CD4-positive, alpha-beta memory T cell (primary cell): Measurements from ENCODE around the gene SPACA7. TPM values are rescaled to one million over a fixed set of nuclear protein-coding genes. Genes with fewer than 3 reads are reported as not detected.
"Not testable (repeated sequence)": the region's sequence is repeated elsewhere in the genome, so short reads cannot be mapped to it uniquely, and the experiment has no call there.

ENCODE experiments used
- CTCF ChIA-PET: fragments of 350-600 bp; sonication (Branson Sonifier 250); formaldehyde crosslinking; loops from one replicate; lab custom pipeline; 2021; ENCODE audit warnings: inconsistent platforms; ENCODE audit not compliant: partially characterized antibody; lab: Charles Lee
- POLR2A ChIA-PET: fragments of 350-600 bp; sonication (Branson Sonifier 250); formaldehyde crosslinking; loops from one replicate; lab custom pipeline; 2021; ENCODE audit not compliant: partially characterized antibody; lab: Charles Lee
- DNase-seq, 5 donors: peaks; one replicate each; pipeline versions ENCODE4 v3.0.0 to v3.0.0-alpha.2; 2020 to 2022; ENCODE audit warnings: mixed read lengths in 1 of 5
- H3K27ac ChIP-seq: one replicate; pipeline ENCODE4 v1.7.0; 2013; ENCODE audit warnings: low read depth, low read length
- H3K27me3 ChIP-seq: 2 replicates; pipeline ENCODE4 v1.7.0; 2013; ENCODE audit warnings: mild to moderate bottlenecking, low read length, moderate library complexity; ENCODE audit not compliant: insufficient read depth
- H3K36me3 ChIP-seq: 2 replicates; pipeline ENCODE4 v1.7.0; 2013; ENCODE audit warnings: mild to moderate bottlenecking, low read length, moderate library complexity; ENCODE audit not compliant: insufficient read depth
- H3K4me1 ChIP-seq: 2 replicates; pipeline ENCODE4 v1.7.0; 2013; ENCODE audit warnings: mild to moderate bottlenecking, low read length, moderate library complexity; ENCODE audit not compliant: insufficient read depth
- H3K4me3 ChIP-seq, 2 donors: one replicate each; pipeline ENCODE4 v1.7.0; 2013; ENCODE audit warnings: low read length in 2 of 2, mild to moderate bottlenecking in 1 of 2
- H3K9me3 ChIP-seq, 2 donors: one replicate each; pipeline ENCODE4 v1.7.0; 2013; ENCODE audit warnings: low read length in 2 of 2, control low read depth in 1 of 2; ENCODE audit not compliant: control insufficient read depth in 1 of 2
- H3K27ac Mint-ChIP-seq, 7 donors: one replicate each; pipeline ENCODE4 v1.8.0; 2020 to 2021; ENCODE audit warnings: mixed read lengths in 7 of 7, mild to moderate bottlenecking in 6 of 7, inconsistent platforms in 3 of 7, moderate library complexity in 3 of 7
- H3K27me3 Mint-ChIP-seq, 2 donors: one replicate each; pipeline ENCODE4 v1.8.0; 2020 to 2021; ENCODE audit warnings: mixed read lengths in 2 of 2
- H3K36me3 Mint-ChIP-seq, 2 donors: one replicate each; pipeline ENCODE4 v1.8.0; 2020 to 2021; ENCODE audit warnings: mixed read lengths in 2 of 2, inconsistent platforms in 1 of 2, mild to moderate bottlenecking in 1 of 2
- H3K4me1 Mint-ChIP-seq, 4 donors: one replicate each; pipeline ENCODE4 v1.8.0; 2020 to 2021; ENCODE audit warnings: mixed read lengths in 4 of 4, mild to moderate bottlenecking in 1 of 4
- H3K4me3 Mint-ChIP-seq, 8 donors: one replicate each; pipeline ENCODE4 v1.8.0; 2020 to 2021; ENCODE audit warnings: mixed read lengths in 8 of 8, mild to moderate bottlenecking in 7 of 8, moderate library complexity in 6 of 8, inconsistent platforms in 3 of 8
- H3K9me3 Mint-ChIP-seq, 8 donors: one replicate each; pipeline ENCODE4 v1.8.0; 2020 to 2021; ENCODE audit warnings: mixed read lengths in 8 of 8, mild to moderate bottlenecking in 5 of 8, inconsistent platforms in 3 of 8, moderate library complexity in 1 of 8
- intact Hi-C: fragments of 100-400 bp; cut with micrococcal nuclease; formaldehyde crosslinking; loops from one replicate; pipeline ENCODE4 v1.15.1; 2023
- polyA plus RNA-seq, 2 donors: library from polyadenylated mRNA; unstranded; fragments of 300-500 nt; fragmentation: Illumina TruSeq; gene quantifications; one replicate each; pipeline ENCODE4 v1.2.3, GENCODE V29; 2021
- total RNA-seq, 2 experiments: library from RNA; stranded (reverse); gene quantifications; one replicate each; pipeline ENCODE4 v1.2.3, GENCODE V29; 2021

SPACA7 gene
- total and polyA plus RNA-seq, 4 experiments from 2014 or later: not detected

DNA sequence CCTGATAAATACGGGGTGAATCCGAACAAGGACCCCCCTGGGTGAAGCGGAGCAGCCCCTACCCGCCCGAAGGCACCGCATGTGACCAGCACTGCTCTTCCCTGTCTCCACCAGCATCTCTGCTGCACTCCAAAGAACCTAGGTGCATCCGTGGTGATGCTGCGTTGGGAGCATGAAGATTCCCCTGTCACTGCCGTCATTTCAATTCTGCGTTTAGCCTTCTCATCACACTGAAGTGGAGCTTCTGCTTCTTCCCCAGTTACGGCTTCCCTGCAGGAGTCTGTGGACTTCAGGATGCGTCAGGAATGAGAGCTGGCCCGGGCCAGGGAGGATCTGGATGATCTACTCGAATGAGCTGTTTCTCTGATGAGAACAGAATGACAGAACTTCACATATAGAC, 47.9 kb downstream of the SPACA7 start:
- POLR2A ChIA-PET: no interaction called here

GRCh38 chr13:112428704-112429103, 52.5 kb downstream of the SPACA7 start:
- peaks cover 0 to 3% of the 10 kb centered on the region in 2 donors for H3K27me3 Mint-ChIP-seq
- H3K9me3 Mint-ChIP-seq: peaks cover 0 to 30% (median 14%) of the 10 kb centered on the region in 8 donors
- intact Hi-C loops: no loop called here
- no peak for DNase-seq
- ChIA-PET POLR2A (no interaction called here), CTCF (no interaction called here)
- H3K27ac ChIP-seq: no peak overlapping the region
- no peak overlapping the region for H3K4me3 ChIP-seq
- H3K36me3 Mint-ChIP-seq: peaks cover 0 to 2% of the 10 kb centered on the region in 2 donors
- no peaks in the 10 kb centered on the region for H3K4me1 Mint-ChIP-seq
- no peaks in the 10 kb centered on the region for H3K9me3 ChIP-seq
- no peaks in the 10 kb centered on the region for H3K27me3 ChIP-seq
- no peak overlapping the region for H3K4me3 Mint-ChIP-seq
- H3K27ac Mint-ChIP-seq: no peak overlapping the region
- H3K4me1 ChIP-seq: no peaks in the 10 kb centered on the region
- H3K36me3 ChIP-seq: no peaks in the 10 kb centered on the region

More for the DNA sequence above, 47.9 kb downstream of the SPACA7 start:
- CTCF ChIA-PET: no interaction called here
- no peak overlapping the region for H3K4me3 Mint-ChIP-seq
- Histone ChIP-seq H3K27me3 (no peaks in the 10 kb centered on the region), H3K4me1 (no peaks in the 10 kb centered on the region), H3K4me3 (no peak overlapping the region), H3K36me3 (no peaks in the 10 kb centered on the region), H3K9me3 (peaks cover 0 to 9% of the 10 kb centered on the region in 2 donors), H3K27ac (no peak overlapping the region)
- peaks cover 0 to 5% of the 10 kb centered on the region in 2 donors for H3K27me3 Mint-ChIP-seq
- H3K4me1 Mint-ChIP-seq: no peaks in the 10 kb centered on the region
- intact Hi-C loops: no loop called here
- no peak for DNase-seq
- peaks cover 0 to 2% of the 10 kb centered on the region in 2 donors for H3K36me3 Mint-ChIP-seq
- no peak overlapping the region for H3K27ac Mint-ChIP-seq
- peaks cover 3 to 57% (median 34%) of the 10 kb centered on the region in 8 donors for H3K9me3 Mint-ChIP-seq

GRCh38 chr13:112431734-112432133, 55.6 kb downstream of the SPACA7 start:
- H3K9me3 ChIP-seq: no peaks in the 10 kb centered on the region
- peaks cover 2 to 7% of the 10 kb centered on the region in 2 donors for H3K27me3 Mint-ChIP-seq
- no peak for DNase-seq
- no peak overlapping the region for H3K4me3 ChIP-seq
- no peak overlapping the region for H3K27ac ChIP-seq
- intact Hi-C loops: no loop called here
- POLR2A ChIA-PET: no interaction called here
- CTCF ChIA-PET: no interaction called here
- H3K27ac Mint-ChIP-seq: no peak overlapping the region
- H3K4me3 Mint-ChIP-seq: no peak overlapping the region
- no peaks in the 10 kb centered on the region for H3K36me3 ChIP-seq
- H3K9me3 Mint-ChIP-seq: peaks cover 0 to 32% (median 12%) of the 10 kb centered on the region in 8 donors
- peaks cover 0 to 2% of the 10 kb centered on the region in 2 donors for H3K36me3 Mint-ChIP-seq
- no peaks in the 10 kb centered on the region for H3K4me1 Mint-ChIP-seq
- no peaks in the 10 kb centered on the region for H3K27me3 ChIP-seq
- H3K4me1 ChIP-seq: no peaks in the 10 kb centered on the region

- H3K4me3 ChIP-seq, intact Hi-C loops, CTCF ChIA-PET: not testable (repeated sequence)
Observed at GRCh38 chr13:112432734-112433133, 56.6 kb downstream of the SPACA7 start.

DNA sequence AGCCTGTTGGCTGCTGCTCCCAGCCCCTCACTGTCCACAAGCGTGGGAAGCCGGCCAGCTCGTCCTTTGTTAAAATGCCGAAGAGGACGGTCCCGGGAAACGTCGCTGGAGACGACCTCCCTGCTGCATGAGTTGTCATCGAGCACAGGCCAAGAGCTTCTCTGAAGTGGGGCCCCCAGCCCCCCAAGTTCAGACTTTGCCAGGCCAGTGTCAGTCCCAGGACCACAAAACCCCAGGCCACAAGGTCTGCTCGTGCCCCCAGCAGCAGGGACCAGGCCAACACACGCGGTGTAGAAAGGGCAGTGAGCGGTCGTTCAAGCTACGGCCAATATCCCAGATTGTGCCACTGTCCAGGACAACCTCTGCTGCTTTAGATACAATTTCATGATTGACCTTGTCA, 57.4 kb downstream of the SPACA7 start:
- H3K9me3 ChIP-seq, POLR2A ChIA-PET, DNase-seq, H3K27ac Mint-ChIP-seq, CTCF ChIA-PET, H3K36me3 Mint-ChIP-seq, H3K4me3 Mint-ChIP-seq, H3K36me3 ChIP-seq, H3K27me3 Mint-ChIP-seq, H3K27ac ChIP-seq, intact Hi-C loops, H3K4me1 ChIP-seq, H3K4me1 Mint-ChIP-seq, H3K27me3 ChIP-seq, H3K4me3 ChIP-seq: not testable (repeated sequence)
- peaks cover 4 to 29% (median 17%) of the 10 kb centered on the region in 8 donors for H3K9me3 Mint-ChIP-seq

More at GRCh38 chr13:112432734-112433133, 56.6 kb downstream of the SPACA7 start:
- H3K27me3 Mint-ChIP-seq, H3K4me1 Mint-ChIP-seq, H3K36me3 Mint-ChIP-seq, DNase-seq, H3K27me3 ChIP-seq, H3K36me3 ChIP-seq, H3K4me1 ChIP-seq, POLR2A ChIA-PET, H3K9me3 ChIP-seq, H3K27ac Mint-ChIP-seq, H3K4me3 Mint-ChIP-seq, H3K27ac ChIP-seq: not testable (repeated sequence)
- peaks cover 0 to 28% (median 12%) of the 10 kb centered on the region in 8 donors for H3K9me3 Mint-ChIP-seq

DNA sequence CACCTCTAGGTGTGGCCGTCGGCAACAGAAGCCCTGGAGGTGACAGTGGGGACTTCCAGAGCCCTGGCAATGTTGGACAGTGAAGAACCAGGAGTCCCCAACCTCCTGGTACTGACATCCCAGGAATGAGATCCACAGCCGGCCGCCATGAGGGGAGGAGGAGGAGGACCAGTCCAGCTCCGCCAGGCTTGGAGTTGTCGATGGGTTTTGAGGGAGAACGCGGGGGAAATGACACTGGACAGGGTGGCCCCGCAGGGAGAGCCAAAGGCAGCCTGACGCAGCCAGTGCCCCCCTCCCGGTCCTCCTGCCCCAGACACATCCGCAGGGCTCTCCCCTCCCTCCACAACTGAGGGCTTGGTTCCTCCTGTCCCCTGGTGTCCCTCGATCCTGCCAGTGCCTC, 57.9 kb downstream of the SPACA7 start:
- no peaks in the 10 kb centered on the region for H3K4me1 Mint-ChIP-seq
- no peaks in the 10 kb centered on the region for H3K4me1 ChIP-seq
- H3K36me3 Mint-ChIP-seq: no peaks in the 10 kb centered on the region
- H3K9me3 Mint-ChIP-seq: peaks cover 4 to 28% (median 15%) of the 10 kb centered on the region in 8 donors
- POLR2A ChIA-PET: no interaction called here
- CTCF ChIA-PET: no interaction called here
- H3K4me3 Mint-ChIP-seq: no peak overlapping the region
- no peak overlapping the region for H3K4me3 ChIP-seq
- no peak overlapping the region for H3K27ac ChIP-seq
- H3K36me3 ChIP-seq: no peaks in the 10 kb centered on the region
- no peak for DNase-seq
- H3K27me3 Mint-ChIP-seq: peaks cover 3 to 7% of the 10 kb centered on the region in 2 donors
- no peaks in the 10 kb centered on the region for H3K27me3 ChIP-seq
- intact Hi-C loops: no loop called here
- no peak overlapping the region for H3K27ac Mint-ChIP-seq
- H3K9me3 ChIP-seq: no peaks in the 10 kb centered on the region

- ChIA-PET POLR2A (no interaction called here), CTCF (no interaction called here)
- H3K4me3 ChIP-seq: no peak overlapping the region
- DNase-seq: no peak
- peaks cover 0 to 1% (median 0%) of the 10 kb centered on the region in 4 donors for H3K4me1 Mint-ChIP-seq
- intact Hi-C loops: no loop called here
- H3K27ac ChIP-seq: no peak overlapping the region
- peaks cover 3 to 22% (median 9%) of the 10 kb centered on the region in 8 donors for H3K9me3 Mint-ChIP-seq
- peaks cover 5 to 7% of the 10 kb centered on the region in 2 donors for H3K27me3 Mint-ChIP-seq
- no peaks in the 10 kb centered on the region for H3K9me3 ChIP-seq
- no peak overlapping the region for H3K27ac Mint-ChIP-seq
- no peaks in the 10 kb centered on the region for H3K27me3 ChIP-seq
- no peaks in the 10 kb centered on the region for H3K36me3 ChIP-seq
- no peak overlapping the region for H3K4me3 Mint-ChIP-seq
- H3K4me1 ChIP-seq: no peaks in the 10 kb centered on the region
- H3K36me3 Mint-ChIP-seq: no peaks in the 10 kb centered on the region
Observed at GRCh38 chr13:112434937-112435523, 58.9 kb downstream of the SPACA7 start.
